ENCODE results near the gene GAS2L2. TPM values are rescaled to one million over a fixed set of nuclear protein-coding genes. Genes with fewer than 3 reads are reported as not detected.

The GAS2L2 gene
- polyA plus RNA-seq, 1 donor from 2014 or later = 0.38 TPM

- Histone ChIP-seq H3K79me2 (replicated peaks; ENCODE audit: insufficient read depth, low read length) (no peaks in the 10 kb centered on the region), H4K20me1 (ENCODE audit: insufficient read depth) (no peaks in the 10 kb centered on the region), H3K4me2 (ENCODE audit: low read length) (no peak overlapping the region), H2AFZ (ENCODE audit: low read depth, low read length) (no peak overlapping the region), H3K9me3 (ENCODE audit: low read length) (no peaks in the 10 kb centered on the region), H3K9ac (ENCODE audit: low read length) (no peak overlapping the region), H3F3A (ENCODE audit: insufficient read depth, low read length, poor library complexity, severe bottlenecking) (no peaks in the 10 kb centered on the region), H3K27ac (ENCODE audit: low read length) (no peak overlapping the region), H3K9me2 (ENCODE audit: insufficient read depth, low read length) (no peaks in the 10 kb centered on the region), H3K36me3 (ENCODE audit: insufficient read depth, low read length) (no peaks in the 10 kb centered on the region), H3K27me3 (ENCODE audit: insufficient read depth, low read depth, low read length) (no peaks in the 10 kb centered on the region), H3K4me3 (ENCODE audit: low read length) (no peak overlapping the region)
- TF ChIP-seq REST (IDR thresholded peaks at IDR 0.05; ENCODE audit: borderline replicate concordance) (no peak), TAF1 (IDR thresholded peaks at IDR 0.05; ENCODE audit: low read depth) (no peak), EP300 (conservative IDR thresholded peaks at IDR 0.05; ENCODE audit: poor library complexity, severe bottlenecking) (no peak), MXI1 (conservative IDR thresholded peaks at IDR 0.05; ENCODE audit: poor library complexity, severe bottlenecking) (no peak), POLR2AphosphoS5 (IDR thresholded peaks at IDR 0.05) (no peak), CTCF (IDR thresholded peaks at IDR 0.05; ENCODE audit: poor library complexity, severe bottlenecking) (no peak), SMC3 (conservative IDR thresholded peaks at IDR 0.05; ENCODE audit: poor library complexity) (no peak), EZH2 (IDR thresholded peaks at IDR 0.05; ENCODE audit: borderline replicate concordance, insufficient read depth, low read length, poor library complexity, severe bottlenecking) (no peak)
Observed at GRCh38 chr17:35726127-35726952, 26.7 kb downstream of the GAS2L2 start.

- no peaks in the 10 kb centered on the region for H3K36me3 ChIP-seq (ENCODE audit: insufficient read depth, low read length)
- no peak overlapping the region for H3K4me3 ChIP-seq (ENCODE audit: low read length)
- H3K27ac ChIP-seq (ENCODE audit: low read length) = no peak overlapping the region
- no peak overlapping the region for H3K4me2 ChIP-seq (ENCODE audit: low read length)
- no peaks in the 10 kb centered on the region for H4K20me1 ChIP-seq (ENCODE audit: insufficient read depth)
- no peaks in the 10 kb centered on the region for H3K27me3 ChIP-seq (ENCODE audit: insufficient read depth, low read depth, low read length)
- H3K9me3 ChIP-seq (ENCODE audit: low read length) = no peaks in the 10 kb centered on the region
- no peak overlapping the region for H3K9ac ChIP-seq (ENCODE audit: low read length)
- no peak for TF ChIP-seq TAF1 (IDR thresholded peaks at IDR 0.05; ENCODE audit: low read depth)
- no peak for TF ChIP-seq REST (IDR thresholded peaks at IDR 0.05; ENCODE audit: borderline replicate concordance)
- TF ChIP-seq EZH2 (IDR thresholded peaks at IDR 0.05; ENCODE audit: borderline replicate concordance, insufficient read depth, low read length, poor library complexity, severe bottlenecking) = no peak
- TF ChIP-seq RAD21 (conservative IDR thresholded peaks at IDR 0.05) = no peak
- no peak for TF ChIP-seq MXI1 (conservative IDR thresholded peaks at IDR 0.05; ENCODE audit: poor library complexity, severe bottlenecking)
- no peak for TF ChIP-seq EP300 (conservative IDR thresholded peaks at IDR 0.05; ENCODE audit: poor library complexity, severe bottlenecking)
- no peak for TF ChIP-seq CTCF (IDR thresholded peaks at IDR 0.05; ENCODE audit: poor library complexity, severe bottlenecking)
- TF ChIP-seq POLR2AphosphoS5 (IDR thresholded peaks at IDR 0.05) = no peak
- TF ChIP-seq SMC3 (conservative IDR thresholded peaks at IDR 0.05; ENCODE audit: poor library complexity) = no peak
- no peaks in the 10 kb centered on the region for H3K79me2 ChIP-seq (replicated peaks; ENCODE audit: insufficient read depth, low read length)
- H3K9me2 ChIP-seq (ENCODE audit: insufficient read depth, low read length) = no peaks in the 10 kb centered on the region
- no peaks in the 10 kb centered on the region for H3F3A ChIP-seq (ENCODE audit: insufficient read depth, low read length, poor library complexity, severe bottlenecking)
- H2AFZ ChIP-seq (ENCODE audit: low read depth, low read length) = no peak overlapping the region
Observed at GRCh38 chr17:35725802-35726126, 27.3 kb downstream of the GAS2L2 start.

Data from neural cell (in vitro differentiated cells).